SK-N-SH (cell line): ENCODE results near the gene ANKMY2. TPM values are rescaled to one million over a fixed set of nuclear protein-coding genes. Genes with fewer than 3 reads are reported as not detected.

Source experiments
- CTCF ChIA-PET: fragments of 300-600, 350-600 bp; formaldehyde crosslinking; extraction: SDS; loops from one replicate; lab custom pipeline; 2021; lab: Yijun Ruan, JAX
- POLR2A ChIA-PET: fragments of 350-600 bp; sonication (Branson Sonifier 250); formaldehyde crosslinking; extraction: SDS; loops from one replicate; lab custom pipeline; 2020; ENCODE audit warnings: antibody characterized with exemption, inconsistent platforms; lab: Yijun Ruan, JAX
- DNase-seq: peaks from one replicate; pipeline ENCODE4 v3.0.0; 2012
- H2AFZ ChIP-seq: fragments of 200-600 bp; sonication (generic); 2 replicates; pipeline ENCODE4 v1.8.1; 2016; ENCODE audit warnings: antibody characterized with exemption, mild to moderate bottlenecking, low read depth
- H3F3A ChIP-seq: fragments of 200-600 bp; sonication (generic); replicated peaks from 2 replicates; pipeline ENCODE3; 2016; ENCODE audit warnings: antibody characterized with exemption, mild to moderate bottlenecking; ENCODE audit not compliant: insufficient read depth
- H3K27ac ChIP-seq, 2 experiments: fragments of 200-500 bp in 1 of 2; fragments of 200-600 bp in 1 of 2; sonication (Bioruptor generic) in 1 of 2; sonication (generic), shearing (Covaris generic) in 1 of 2; 2 replicates each; pipeline versions ENCODE4 v1.5.1 to v1.6.1; 2014 to 2016; ENCODE audit warnings: low read depth in 2 of 2, inconsistent platforms in 1 of 2, low read length in 1 of 2, mild to moderate bottlenecking in 1 of 2, mixed read lengths in 1 of 2
- H3K27me3 ChIP-seq: fragments of 200-600 bp; sonication (generic), shearing (Covaris generic); 2 replicates; pipeline ENCODE4 v1.6.1; 2016; ENCODE audit warnings: mixed run types; ENCODE audit not compliant: insufficient read depth
- H3K36me3 ChIP-seq, 2 experiments: fragments of 200-500 bp in 1 of 2; fragments of 200-600 bp in 1 of 2; sonication (Bioruptor generic) in 1 of 2; sonication (generic) in 1 of 2; replicated peaks in 1 of 2; 2 replicates each; pipeline versions ENCODE3 to v1.5.1; 2014 to 2016; ENCODE audit warnings: low read length in 1 of 2, mild to moderate bottlenecking in 1 of 2; ENCODE audit not compliant: insufficient read depth in 2 of 2, control insufficient read depth in 1 of 2
- H3K4me1 ChIP-seq, 2 experiments: fragments of 200-500 bp in 1 of 2; fragments of 200-600 bp in 1 of 2; sonication (Bioruptor generic) in 1 of 2; sonication (generic), shearing (Covaris generic) in 1 of 2; 2 replicates each; pipeline versions ENCODE4 v1.5.1 to v1.6.1; 2014 to 2016; ENCODE audit warnings: low read depth in 1 of 2, low read length in 1 of 2, mixed run types in 1 of 2; ENCODE audit not compliant: insufficient read depth in 2 of 2, control insufficient read depth in 1 of 2
- H3K4me2 ChIP-seq: fragments of 200-600 bp; sonication (generic), shearing (Covaris generic); 2 replicates; pipeline ENCODE4 v1.6.1; 2017; ENCODE audit warnings: mixed run types
- H3K4me3 ChIP-seq, 2 experiments: fragments of 200-500 bp in 1 of 2; fragments of 200-600 bp in 1 of 2; sonication (Bioruptor generic) in 1 of 2; sonication (generic), shearing (Covaris generic) in 1 of 2; 2 replicates each; pipeline versions ENCODE4 v1.5.1 to v1.8.1; 2014 to 2016; ENCODE audit warnings: low read depth in 2 of 2, inconsistent platforms in 1 of 2, low read length in 1 of 2, mild to moderate bottlenecking in 1 of 2, mixed read lengths in 1 of 2, moderate library complexity in 1 of 2
- H3K79me2 ChIP-seq: fragments of 200-600 bp; sonication (generic); 2 replicates; pipeline ENCODE4 v1.8.1; 2017; ENCODE audit warnings: mild to moderate bottlenecking; ENCODE audit not compliant: insufficient read depth
- H3K9ac ChIP-seq: fragments of 200-600 bp; sonication (generic); 2 replicates; pipeline ENCODE4 v1.6.1; 2017; ENCODE audit warnings: mixed run types
- H3K9me2 ChIP-seq: fragments of 200-600 bp; sonication (generic); 2 replicates; pipeline ENCODE4 v1.6.1; 2017; ENCODE audit warnings: mixed run types
- H3K9me3 ChIP-seq: fragments of 200-600 bp; sonication (generic); 2 replicates; pipeline ENCODE4 v1.6.1; 2017; ENCODE audit warnings: mixed run types, mild to moderate bottlenecking, moderate library complexity
- H4K20me1 ChIP-seq: fragments of 200-600 bp; sonication (generic); 2 replicates; pipeline ENCODE4 v1.6.1; 2017; ENCODE audit warnings: mild to moderate bottlenecking, mixed run types; ENCODE audit not compliant: insufficient read depth
- CHD2 ChIP-seq: fragments of 150-350 bp; IDR thresholded peaks from 2 replicates; pipeline ENCODE4 v1.6.1; 2018; ENCODE audit warnings: low read length; ENCODE audit not compliant: partially characterized antibody
- EP300 ChIP-seq, 2 experiments: IDR thresholded peaks; 2 replicates each; pipeline versions ENCODE4 v1.4.0 to v1.6.1; 2012; ENCODE audit warnings: borderline replicate concordance in 1 of 2, low read depth in 1 of 2, low read length in 1 of 2
- EZH2phosphoT487 ChIP-seq: fragments of 200-600 bp; sonication (generic); IDR thresholded peaks from 2 replicates; pipeline ENCODE4 v1.6.1; 2017; ENCODE audit warnings: low read depth, mixed run types, mild to moderate bottlenecking, antibody characterized with exemption, moderate library complexity, borderline replicate concordance
- FOSL2 ChIP-seq: IDR thresholded peaks from 2 replicates; pipeline ENCODE4 v1.4.0; 2012; ENCODE audit warnings: low read depth, mild to moderate bottlenecking, moderate library complexity, borderline replicate concordance
- FOXJ3 ChIP-seq: sonication (generic); formaldehyde crosslinking; IDR thresholded peaks from 2 replicates; pipeline ENCODE4 v1.5.1; 2020; ENCODE audit warnings: mild to moderate bottlenecking, missing genetic modification reagents
- FOXM1 ChIP-seq: IDR thresholded peaks from 2 replicates; pipeline ENCODE4 v1.4.0; 2012; ENCODE audit warnings: low read depth, mild to moderate bottlenecking
- GABPA ChIP-seq: IDR thresholded peaks from 2 replicates; pipeline ENCODE4 v1.4.0; 2012; ENCODE audit warnings: low read depth, mild to moderate bottlenecking
- GATA2 ChIP-seq: sonication (generic); formaldehyde crosslinking; IDR thresholded peaks from 2 replicates; pipeline ENCODE4 v1.5.0; 2020; ENCODE audit warnings: mild to moderate bottlenecking, missing genetic modification reagents
- IRF3 ChIP-seq: fragments of 150-350 bp; IDR thresholded peaks from 2 replicates; pipeline ENCODE4 v1.6.1; 2016; ENCODE audit warnings: mild to moderate bottlenecking, low read depth, low read length
- JUND ChIP-seq: IDR thresholded peaks from 2 replicates; pipeline ENCODE4 v1.4.0; 2012
- MAX ChIP-seq: IDR thresholded peaks from 2 replicates; pipeline ENCODE4 v1.4.0; 2012; ENCODE audit warnings: low read depth
- MEF2A ChIP-seq: IDR thresholded peaks from 2 replicates; pipeline ENCODE4 v1.4.0; 2012; ENCODE audit warnings: low read depth, borderline replicate concordance
- MXI1 ChIP-seq: IDR thresholded peaks from 2 replicates; pipeline ENCODE4 v1.6.1; 2012; ENCODE audit warnings: mild to moderate bottlenecking, low read depth, low read length, improper control_type of control experiment
- PBX3 ChIP-seq: IDR thresholded peaks from 2 replicates; pipeline ENCODE4; 2012
- RAD21 ChIP-seq: IDR thresholded peaks from 2 replicates; pipeline ENCODE4 v1.6.1; 2012; ENCODE audit warnings: mild to moderate bottlenecking, low read length
- RCOR1 ChIP-seq: fragments of 150-350 bp; IDR thresholded peaks from 2 replicates; pipeline ENCODE4 v1.6.1; 2017; ENCODE audit warnings: antibody characterized with exemption, low read length
- RFX5 ChIP-seq: IDR thresholded peaks from 2 replicates; pipeline ENCODE4 v1.6.1; 2012; ENCODE audit warnings: mild to moderate bottlenecking, improper control_type of control experiment, low read length
- RXRA ChIP-seq: IDR thresholded peaks from 2 replicates; pipeline ENCODE4 v1.4.0; 2012; ENCODE audit warnings: low read depth, mild to moderate bottlenecking, borderline replicate concordance
- SMC3 ChIP-seq: IDR thresholded peaks from 2 replicates; pipeline ENCODE4 v1.6.1; 2012; ENCODE audit warnings: low read depth, low read length, improper control_type of control experiment
- TEAD4 ChIP-seq: IDR thresholded peaks from 2 replicates; pipeline ENCODE4 v1.4.0; 2012; ENCODE audit warnings: mild to moderate bottlenecking, borderline replicate concordance; ENCODE audit not compliant: insufficient read depth
- USF1 ChIP-seq: IDR thresholded peaks from 2 replicates; pipeline ENCODE4 v1.4.0; 2012; ENCODE audit warnings: low read depth, borderline replicate concordance
- YY1 ChIP-seq: IDR thresholded peaks from 2 replicates; pipeline ENCODE4 v1.4.0; 2012; ENCODE audit warnings: low read depth, mild to moderate bottlenecking
- ZBTB33 ChIP-seq: IDR thresholded peaks from 2 replicates; pipeline ENCODE4 v1.4.0; 2012; ENCODE audit warnings: low read depth, borderline replicate concordance
- WGBS: methylation state at CpG from one replicate; pipeline ENCODE4 v1.1.6; 2017; ENCODE audit warnings: low lambda C conversion rate; 5-methylcytosine and 5-hydroxymethylcytosine counted together
- polyA plus RNA-seq, 3 experiments: library from polyadenylated mRNA; depleted of rRNA; stranded (reverse); fragments of >200 nt; gene quantifications; 2 replicates each; pipeline ENCODE4 v1.2.3, GENCODE V29; 2012

Gene ANKMY2
- polyA plus RNA-seq, 1 of the 3 experiments (the other 2 are of a cell fraction) = 15.8 TPM

- Histone ChIP-seq H3F3A (no peaks in the 10 kb centered on the region), H3K9ac (no peak overlapping the region), H2AFZ (no peak overlapping the region), H3K4me1 (no peaks in the 10 kb centered on the region), H3K4me2 (no peak overlapping the region), H4K20me1 (no peaks in the 10 kb centered on the region), H3K9me3 (no peaks in the 10 kb centered on the region), H3K27me3 (no peaks in the 10 kb centered on the region), H3K9me2 (no peaks in the 10 kb centered on the region), H3K4me3 (no peak overlapping the region), H3K27ac (no peak overlapping the region), H3K79me2 (no peaks in the 10 kb centered on the region), H3K36me3 (peaks cover 46 to 55% of the 10 kb centered on the region in 2 experiments)
- ChIA-PET CTCF (no interaction called here), POLR2A (no interaction called here)
- TF ChIP-seq TEAD4 = no peak
- no peak for TF ChIP-seq JUND
- no peak for TF ChIP-seq FOSL2
- TF ChIP-seq GABPA = no peak
- TF ChIP-seq RXRA = no peak
- no peak for TF ChIP-seq PBX3
- no peak for TF ChIP-seq GATA2 (CRISPR knock-in tag)
- no peak for TF ChIP-seq CHD2
- TF ChIP-seq MEF2A = no peak
- no peak for TF ChIP-seq USF1
- TF ChIP-seq MAX = no peak
- no peak for TF ChIP-seq EZH2phosphoT487
- TF ChIP-seq RFX5 = no peak
- no peak for TF ChIP-seq YY1
- TF ChIP-seq EP300 (IDR thresholded peaks at IDR 0.05; ENCODE audit: borderline replicate concordance in 1 of 2, low read depth in 1 of 2, low read length in 1 of 2) = no peak
- TF ChIP-seq SMC3 = no peak
- TF ChIP-seq FOXM1 = no peak
- TF ChIP-seq IRF3 = no peak
- DNase-seq = no peak
- 71% methylated on average over 4 of the region's 4 CpGs for WGBS
Observed at GRCh38 chr7:16616122-16616521, 29.4 kb downstream of the ANKMY2 start.

GRCh38 chr7:16615228-16615627 is 30.3 kb downstream of the ANKMY2 start:
- Histone ChIP-seq H4K20me1 (no peaks in the 10 kb centered on the region), H3K27ac (no peak overlapping the region), H3K9me2 (no peaks in the 10 kb centered on the region), H3K9me3 (no peaks in the 10 kb centered on the region), H2AFZ (no peak overlapping the region), H3F3A (no peaks in the 10 kb centered on the region), H3K9ac (no peak overlapping the region), H3K4me3 (no peak overlapping the region), H3K79me2 (no peaks in the 10 kb centered on the region), H3K27me3 (no peaks in the 10 kb centered on the region), H3K36me3 (peaks cover 42 to 58% of the 10 kb centered on the region in 2 experiments), H3K4me2 (no peak overlapping the region), H3K4me1 (no peaks in the 10 kb centered on the region)
- ChIA-PET POLR2A (no interaction called here), CTCF (no interaction called here)
- TF ChIP-seq EZH2phosphoT487 (no peak), CHD2 (no peak), RAD21 (no peak), RCOR1 (no peak), ZBTB33 (no peak), RXRA (no peak), FOSL2 (no peak), SMC3 (no peak), MXI1 (no peak), YY1 (no peak), FOXJ3 (no peak)
- 95% methylated on average over 5 of the region's 5 CpGs for WGBS
- no peak for DNase-seq
